Measurements from ENCODE around the gene SYT7.

- TF ChIP-seq POLR2A (IDR thresholded peaks at IDR 0.05): no peak
- no peak for TF ChIP-seq CTCF (IDR thresholded peaks at IDR 0.05)
These were observed 68.4 kb downstream of the SYT7 start for GRCh38 chr11:61512435-61512834.
